Measurements from ENCODE around the gene MMRN2. TPM values are rescaled to one million over a fixed set of nuclear protein-coding genes. Genes with fewer than 3 reads are reported as not detected.

The MMRN2 gene
- total RNA-seq, 1 donor from 2014 or later, result 0.08 TPM

- Histone ChIP-seq H3K36me3 (ENCODE audit: control insufficient read depth, insufficient read depth, low read length) (no peaks in the 10 kb centered on the region), H3K4me3 (ENCODE audit: low read depth, low read length) (no peak overlapping the region), H3K27me3 (ENCODE audit: control insufficient read depth, insufficient read depth, low read length) (no peaks in the 10 kb centered on the region)
- TF ChIP-seq, protein P1, sequence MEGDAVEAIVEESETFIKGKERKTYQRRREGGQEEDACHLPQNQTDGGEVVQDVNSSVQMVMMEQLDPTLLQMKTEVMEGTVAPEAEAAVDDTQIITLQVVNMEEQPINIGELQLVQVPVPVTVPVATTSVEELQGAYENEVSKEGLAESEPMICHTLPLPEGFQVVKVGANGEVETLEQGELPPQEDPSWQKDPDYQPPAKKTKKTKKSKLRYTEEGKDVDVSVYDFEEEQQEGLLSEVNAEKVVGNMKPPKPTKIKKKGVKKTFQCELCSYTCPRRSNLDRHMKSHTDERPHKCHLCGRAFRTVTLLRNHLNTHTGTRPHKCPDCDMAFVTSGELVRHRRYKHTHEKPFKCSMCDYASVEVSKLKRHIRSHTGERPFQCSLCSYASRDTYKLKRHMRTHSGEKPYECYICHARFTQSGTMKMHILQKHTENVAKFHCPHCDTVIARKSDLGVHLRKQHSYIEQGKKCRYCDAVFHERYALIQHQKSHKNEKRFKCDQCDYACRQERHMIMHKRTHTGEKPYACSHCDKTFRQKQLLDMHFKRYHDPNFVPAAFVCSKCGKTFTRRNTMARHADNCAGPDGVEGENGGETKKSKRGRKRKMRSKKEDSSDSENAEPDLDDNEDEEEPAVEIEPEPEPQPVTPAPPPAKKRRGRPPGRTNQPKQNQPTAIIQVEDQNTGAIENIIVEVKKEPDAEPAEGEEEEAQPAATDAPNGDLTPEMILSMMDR (IDR thresholded peaks at IDR 0.05; ENCODE audit: insufficient read depth, low read length, poor library complexity, severe bottlenecking), result no peak
- DNase-seq (ENCODE audit: low read depth), result no peak
Observed at GRCh38 chr10:86929468-86930380, 27.7 kb downstream of the MMRN2 start.

DNA sequence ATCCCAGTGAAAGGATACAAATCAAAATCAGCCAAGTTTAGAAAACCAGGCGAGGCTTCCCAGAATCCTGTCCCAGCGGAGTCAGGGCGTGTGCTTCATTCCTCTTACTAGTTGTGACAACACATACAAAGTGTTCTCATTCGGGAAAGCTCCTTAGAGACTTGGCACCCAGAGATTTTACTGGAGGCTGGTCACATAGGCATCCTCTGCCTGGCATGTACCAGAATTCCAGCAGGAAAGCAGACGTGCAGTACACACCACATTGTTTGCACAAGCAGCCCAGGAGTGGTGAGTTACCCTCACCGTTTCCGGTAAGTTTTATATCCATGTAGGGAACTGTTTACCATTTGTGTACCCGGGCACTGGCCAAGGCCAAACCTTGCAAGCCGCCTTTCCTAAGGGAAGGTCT is 34.9 kb downstream of the MMRN2 start:
- Histone ChIP-seq H3K36me3 (ENCODE audit: control insufficient read depth, insufficient read depth, low read length) (no peaks in the 10 kb centered on the region), H3K27me3 (ENCODE audit: control insufficient read depth, insufficient read depth, low read length) (no peaks in the 10 kb centered on the region), H3K4me3 (ENCODE audit: low read depth, low read length) (no peak overlapping the region)
- DNase-seq (ENCODE audit: low read depth), result no peak
- TF ChIP-seq, protein P1 (IDR thresholded peaks at IDR 0.05; ENCODE audit: insufficient read depth, low read length, poor library complexity, severe bottlenecking), result no peak

GRCh38 chr10:86918022-86918471 is 39.4 kb downstream of the MMRN2 start:
- TF ChIP-seq, protein P1 (IDR thresholded peaks at IDR 0.05; ENCODE audit: insufficient read depth, low read length, poor library complexity, severe bottlenecking), result no peak
- Histone ChIP-seq H3K27me3 (ENCODE audit: control insufficient read depth, insufficient read depth, low read length) (no peaks in the 10 kb centered on the region), H3K36me3 (ENCODE audit: control insufficient read depth, insufficient read depth, low read length) (no peaks in the 10 kb centered on the region), H3K4me3 (ENCODE audit: low read depth, low read length) (no peak overlapping the region)
- no peak for DNase-seq (ENCODE audit: low read depth)

DNA sequence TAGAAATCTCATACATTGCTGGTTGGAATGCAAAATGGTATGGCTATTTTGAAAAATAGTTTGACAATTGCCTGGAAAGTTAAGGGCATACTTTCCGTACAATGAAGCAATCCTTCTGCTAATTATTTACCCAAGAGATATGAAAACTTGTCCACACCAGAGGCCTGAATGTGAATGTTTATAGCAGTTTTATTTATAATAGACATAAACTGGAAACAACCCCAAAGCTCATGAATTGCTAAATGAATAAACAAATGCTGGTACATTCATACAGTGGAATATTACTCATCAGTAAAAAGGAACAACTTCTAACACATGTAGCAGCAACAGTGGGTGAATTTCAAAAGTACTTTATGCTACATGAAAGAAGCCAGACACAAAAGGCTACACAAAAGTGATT is 42.7 kb downstream of the MMRN2 start:
- no peak for DNase-seq (ENCODE audit: low read depth)
- no peaks in the 10 kb centered on the region for H3K36me3 ChIP-seq (ENCODE audit: control insufficient read depth, insufficient read depth, low read length)
- H3K27me3 ChIP-seq (ENCODE audit: control insufficient read depth, insufficient read depth, low read length), result no peaks in the 10 kb centered on the region
- H3K4me3 ChIP-seq (ENCODE audit: low read depth, low read length), result no peak overlapping the region
- TF ChIP-seq, protein P1 (IDR thresholded peaks at IDR 0.05; ENCODE audit: insufficient read depth, low read length, poor library complexity, severe bottlenecking), result no peak

DNA sequence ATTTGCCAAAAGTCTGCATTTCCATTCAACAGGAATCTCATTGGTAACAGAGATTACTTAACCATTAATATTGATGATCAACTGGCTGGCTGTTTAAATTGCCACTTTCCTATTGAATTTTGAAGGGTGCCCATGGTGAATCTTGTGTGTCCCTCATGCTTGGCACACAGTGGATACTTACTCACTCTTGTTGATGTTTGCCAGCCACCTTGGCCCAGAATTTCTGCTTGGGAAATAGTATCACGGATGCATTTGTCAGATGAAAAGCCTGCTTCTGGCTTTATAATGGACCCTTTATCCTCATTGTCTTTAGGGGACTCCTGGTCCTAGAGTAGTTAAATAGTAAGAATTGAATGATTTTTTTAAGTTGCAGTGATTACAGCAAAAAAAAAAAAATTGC is 52.0 kb downstream of the MMRN2 start:
- no peak for DNase-seq (ENCODE audit: low read depth)
- TF ChIP-seq, protein P1 (IDR thresholded peaks at IDR 0.05; ENCODE audit: insufficient read depth, low read length, poor library complexity, severe bottlenecking), result no peak
- Histone ChIP-seq H3K4me3 (ENCODE audit: low read depth, low read length) (no peak overlapping the region), H3K27me3 (ENCODE audit: control insufficient read depth, insufficient read depth, low read length) (no peaks in the 10 kb centered on the region), H3K36me3 (ENCODE audit: control insufficient read depth, insufficient read depth, low read length) (no peaks in the 10 kb centered on the region)
